H1 (cell line): ENCODE results near the gene RAB4B. TPM values are rescaled to one million over a fixed set of nuclear protein-coding genes. Genes with fewer than 3 reads are reported as not detected.

Source experiments
- PHF8 ChIP-seq: fragments of 200-600 bp; sonication (generic); conservative IDR thresholded peaks from 2 replicates; pipeline ENCODE4 v1.7.1; 2012; ENCODE audit warnings: low read depth, mild to moderate bottlenecking, inconsistent platforms, low read length, moderate library complexity
- POLR2AphosphoS5 ChIP-seq: IDR thresholded peaks from 2 replicates; pipeline ENCODE4 v1.6.1; 2011; ENCODE audit warnings: low read depth, low read length
- polyA plus RNA-seq, 7 experiments: library from polyadenylated mRNA; depleted of rRNA in 3 of 7; stranded (reverse) in 5 of 7; unstranded in 2 of 7; fragments of >200 nt in 5 of 7; fragments of 200-250 nt in 2 of 7; gene quantifications; 1 replicate in 5 of 7; 2 replicates in 1 of 7; 4 replicates in 1 of 7; pipeline versions ENCODE4 v1.2.1 to v1.2.3, GENCODE V29; 2011 to 2013; ENCODE audit warnings: missing spikeins in 2 of 7, mixed read lengths in 2 of 7
- total RNA-seq: library from RNA; stranded (reverse); fragmentation: NEBNext Ultra II Directional; extraction: Animal tissue kit (Norgen Biotek cat#: 25700); gene quantifications from 2 replicates; pipeline ENCODE4 v1.2.1, GENCODE V29; 2021

The RAB4B gene
- total and polyA plus RNA-seq, 2 of the 8 experiments (the other 6 are each of a cell fraction or from before 2014, with no cell fraction given) = 15.9 to 28.6 TPM

DNA sequence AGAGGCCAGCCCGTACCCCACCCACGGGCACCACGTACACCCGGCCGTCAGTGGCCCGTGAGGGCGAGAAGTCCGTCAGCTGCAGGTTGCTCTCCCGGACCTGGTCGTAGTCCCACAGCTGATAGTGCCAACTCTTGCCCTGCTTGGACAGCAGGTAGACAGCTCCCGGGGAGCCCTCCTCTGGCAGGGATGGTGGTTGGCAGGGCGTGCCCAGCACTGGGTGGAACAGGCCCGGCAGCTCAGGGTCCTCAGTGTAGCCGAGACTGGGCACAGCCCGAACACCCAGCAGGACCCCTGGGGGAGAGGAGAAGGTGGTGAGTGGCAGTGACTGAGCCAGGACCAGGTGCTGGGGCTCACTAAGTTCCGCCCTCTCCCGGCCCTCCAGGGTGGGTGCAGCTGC is 35.6 kb upstream of the RAB4B start (continued):
- TF ChIP-seq PHF8 = no peak
- no peak for TF ChIP-seq POLR2AphosphoS5
